ENCODE measurements around the gene CERS2.
A peak's percentile ranks its signal among the peaks of the same experiment; 100 is the strongest.
"Not testable (repeated sequence)": the region's sequence is repeated elsewhere in the genome, so short reads cannot be mapped to it uniquely, and the experiment has no call there.

CERS2 gene

DNA sequence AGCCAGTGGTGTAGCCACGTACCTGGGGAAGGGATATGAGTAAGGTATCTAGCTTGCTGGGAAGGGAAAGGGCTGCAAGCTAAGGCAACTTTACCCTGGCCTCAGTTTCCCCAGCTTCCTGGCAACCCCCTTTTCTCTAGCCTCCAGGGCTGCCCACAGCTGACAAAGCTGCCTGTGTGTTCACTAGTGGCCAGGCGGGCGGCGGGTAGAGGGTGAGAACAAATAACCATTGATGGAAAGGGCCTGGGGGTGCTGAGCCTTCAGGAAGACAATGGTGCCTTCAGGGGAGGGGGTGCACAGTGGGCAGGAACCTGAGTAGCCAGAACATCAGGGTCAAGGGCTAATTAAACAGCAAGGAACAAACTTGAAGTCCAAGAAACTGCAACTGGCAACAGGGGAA is 6.1 kb downstream of the CERS2 start:
- no peak for FAIRE-seq

GRCh38 chr1:150967936-150968335 is 6.7 kb downstream of the CERS2 start:
- FAIRE-seq, result no peak

DNA sequence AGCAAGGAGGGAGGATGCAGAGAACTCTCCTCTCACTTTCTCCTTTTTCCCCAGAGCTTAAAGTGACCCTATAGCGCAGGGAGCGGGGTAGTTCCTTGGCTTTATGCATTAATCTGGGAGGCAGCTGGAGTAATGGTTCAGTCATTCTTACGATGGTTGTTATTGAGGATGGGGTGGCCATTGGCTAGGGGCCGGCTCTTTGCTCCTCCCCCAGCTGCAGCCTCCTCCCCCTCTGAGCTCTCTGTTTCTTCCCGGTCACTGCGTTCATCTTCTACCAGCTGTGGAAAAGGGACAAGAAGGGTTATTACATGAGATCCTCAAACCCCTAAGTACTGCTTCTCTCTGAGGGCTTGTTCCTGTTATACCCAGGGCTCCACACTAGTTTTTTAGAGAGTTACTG is 8.6 kb downstream of the CERS2 start:
- no peak for FAIRE-seq

DNA sequence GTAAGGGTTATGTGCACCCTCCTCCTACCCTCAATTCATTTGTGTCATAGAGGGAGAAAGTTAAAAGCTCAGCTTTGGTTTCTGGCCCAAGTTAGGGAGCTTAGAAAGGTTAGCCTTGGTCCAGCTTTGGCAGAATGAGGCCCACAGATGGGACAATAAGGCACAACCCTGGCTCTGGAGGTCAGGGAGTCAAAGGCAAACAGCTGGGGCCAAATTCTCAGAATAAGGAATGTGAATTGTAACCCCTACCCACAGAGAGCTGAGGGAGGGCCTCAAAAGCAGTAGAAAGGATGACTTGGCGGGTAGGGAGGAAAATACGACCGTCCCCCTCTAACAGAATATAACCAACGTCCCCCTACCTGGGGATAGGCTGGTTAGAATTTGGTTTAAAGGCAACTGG is 9.0 kb downstream of the CERS2 start:
- no peak for FAIRE-seq

- no peak for FAIRE-seq
These were observed 10.5 kb downstream of the CERS2 start for GRCh38 chr1:150964164-150964489.

DNA sequence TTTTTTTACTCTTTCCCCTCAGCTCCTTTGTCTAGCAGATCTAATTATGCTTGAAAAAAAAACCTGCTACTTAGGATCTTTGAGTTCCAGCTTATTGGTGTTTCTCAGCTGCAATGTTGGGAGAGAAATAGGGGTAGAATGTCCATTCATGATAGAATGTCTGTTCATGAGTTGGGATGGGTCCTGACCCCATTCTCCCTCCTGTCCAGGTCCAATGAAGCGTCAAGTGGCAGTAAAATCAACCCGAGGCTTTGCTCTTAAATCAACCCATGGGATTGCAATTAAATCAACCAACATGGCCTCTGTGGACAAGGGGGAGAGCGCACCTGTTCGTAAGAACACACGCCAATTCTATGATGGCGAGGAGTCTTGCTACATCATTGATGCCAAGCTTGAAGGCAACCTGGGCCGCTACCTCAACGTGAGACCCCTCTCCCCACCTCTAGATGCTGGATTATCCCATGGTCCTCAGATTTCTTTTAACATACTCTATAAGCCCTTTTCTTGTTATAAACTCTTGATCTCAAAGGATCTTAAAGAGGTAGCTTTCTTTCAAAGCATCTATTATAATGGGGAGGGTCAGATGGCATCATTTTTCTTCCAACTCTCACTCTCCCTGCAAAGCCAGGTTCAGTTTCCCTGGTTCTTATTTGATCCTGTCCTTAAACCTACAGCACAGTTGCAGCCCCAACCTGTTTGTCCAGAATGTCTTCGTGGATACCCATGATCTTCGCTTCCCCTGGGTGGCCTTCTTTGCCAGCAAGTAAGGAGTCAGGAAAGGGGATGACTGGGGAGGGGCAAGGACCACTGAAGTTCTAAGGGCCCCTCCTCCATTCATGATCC is 11.1 kb downstream of the CERS2 start:
- no peak for FAIRE-seq

DNA sequence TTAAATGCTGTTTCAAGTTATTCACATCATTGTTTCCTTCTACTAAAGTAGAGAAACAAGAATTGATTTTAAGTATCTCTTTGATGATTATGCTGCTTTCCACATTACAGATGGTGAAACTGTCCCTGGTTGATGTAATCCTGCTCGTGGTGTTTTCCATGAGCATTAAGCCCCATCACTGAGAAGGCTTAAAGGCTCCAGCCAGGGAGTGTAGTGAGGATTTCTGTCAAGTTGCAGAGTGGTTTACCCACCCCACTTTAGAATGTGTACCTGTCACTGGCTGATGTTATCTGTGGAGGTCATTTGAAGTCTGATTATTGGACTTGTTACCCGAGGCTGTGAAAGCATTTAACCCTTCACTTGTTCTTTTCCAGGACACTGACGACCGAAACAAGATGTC is 12.9 kb downstream of the CERS2 start:
- no peak for FAIRE-seq

DNA sequence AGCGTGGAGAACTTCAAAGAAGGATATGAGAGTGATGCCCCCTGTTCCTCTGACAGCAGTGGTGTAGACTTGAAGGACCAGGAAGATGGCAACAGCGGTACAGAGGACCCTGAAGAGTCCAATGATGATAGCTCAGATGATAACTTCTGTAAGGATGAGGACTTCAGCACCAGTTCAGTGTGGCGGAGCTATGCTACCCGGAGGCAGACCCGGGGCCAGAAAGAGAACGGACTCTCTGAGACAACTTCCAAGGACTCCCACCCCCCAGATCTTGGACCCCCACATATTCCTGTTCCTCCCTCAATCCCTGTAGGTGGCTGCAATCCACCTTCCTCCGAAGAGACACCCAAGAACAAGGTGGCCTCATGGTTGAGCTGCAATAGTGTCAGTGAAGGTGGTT is 14.0 kb downstream of the CERS2 start:
- FAIRE-seq, result no peak

GRCh38 chr1:150957666-150958065 is 17.0 kb downstream of the CERS2 start:
- FAIRE-seq, result no peak

- no peak for FAIRE-seq
These were observed 19.4 kb downstream of the CERS2 start for GRCh38 chr1:150955280-150955679.

- no peak for FAIRE-seq
These were observed 19.9 kb downstream of the CERS2 start for GRCh38 chr1:150954708-150955107.

DNA sequence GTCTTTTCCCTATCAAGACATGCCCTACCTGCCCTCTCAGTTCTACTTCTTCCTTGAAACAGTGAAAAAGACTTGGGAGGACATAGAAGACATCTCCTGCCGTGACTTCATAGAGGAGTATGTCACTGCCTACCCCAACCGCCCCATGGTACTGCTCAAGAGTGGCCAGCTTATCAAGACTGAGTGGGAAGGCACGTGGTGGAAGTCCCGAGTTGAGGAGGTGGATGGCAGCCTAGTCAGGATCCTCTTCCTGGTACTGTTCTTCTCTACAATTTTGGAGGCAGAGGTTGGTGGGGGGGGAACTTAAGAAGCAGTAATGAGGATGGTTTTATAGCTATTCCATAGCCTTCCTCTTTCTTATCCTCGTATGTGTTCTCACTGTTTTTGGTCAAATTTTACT is 29.8 kb downstream of the CERS2 start:
- FAIRE-seq, result no peak

GRCh38 chr1:150931773-150932172 is 42.9 kb downstream of the CERS2 start:
- FAIRE-seq, result peak; percentile 15

- not testable (repeated sequence) for FAIRE-seq
These were observed 45.9 kb downstream of the CERS2 start for GRCh38 chr1:150928775-150929174.

DNA sequence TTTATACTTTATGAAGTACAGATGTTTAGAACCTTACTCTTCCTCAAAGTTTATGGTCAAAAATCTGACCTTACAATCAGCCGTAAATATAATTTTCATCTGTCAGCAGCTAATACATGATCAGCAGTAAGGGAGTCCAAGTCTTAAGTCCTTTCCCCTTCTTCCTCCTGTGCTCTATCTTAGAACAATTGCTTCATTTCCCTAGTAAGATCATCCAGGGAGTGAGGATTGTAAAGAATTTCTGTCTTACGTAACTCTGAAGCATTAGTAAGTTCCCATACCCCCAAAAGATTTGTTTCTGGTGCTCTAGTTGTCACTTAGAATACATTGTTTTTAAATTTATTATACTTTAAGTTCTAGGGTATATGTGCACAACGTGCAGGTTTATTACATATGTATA is 46.3 kb downstream of the CERS2 start:
- FAIRE-seq, result no peak

DNA sequence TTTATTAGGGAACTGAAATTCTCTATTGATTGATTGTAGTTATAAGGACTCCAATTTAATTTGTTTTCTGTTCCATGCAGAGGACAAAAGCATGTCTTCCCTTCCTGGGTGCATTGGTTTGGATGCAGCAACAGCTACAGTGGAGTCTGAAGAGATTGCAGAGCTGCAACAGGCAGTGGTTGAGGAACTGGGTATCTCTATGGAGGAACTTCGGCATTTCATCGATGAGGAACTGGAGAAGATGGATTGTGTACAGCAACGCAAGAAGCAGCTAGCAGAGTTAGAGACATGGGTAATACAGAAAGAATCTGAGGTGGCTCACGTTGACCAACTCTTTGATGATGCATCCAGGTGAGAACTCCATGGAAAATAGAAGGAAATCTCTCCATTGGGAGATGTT is 47.0 kb downstream of the CERS2 start:
- FAIRE-seq, result no peak

DNA sequence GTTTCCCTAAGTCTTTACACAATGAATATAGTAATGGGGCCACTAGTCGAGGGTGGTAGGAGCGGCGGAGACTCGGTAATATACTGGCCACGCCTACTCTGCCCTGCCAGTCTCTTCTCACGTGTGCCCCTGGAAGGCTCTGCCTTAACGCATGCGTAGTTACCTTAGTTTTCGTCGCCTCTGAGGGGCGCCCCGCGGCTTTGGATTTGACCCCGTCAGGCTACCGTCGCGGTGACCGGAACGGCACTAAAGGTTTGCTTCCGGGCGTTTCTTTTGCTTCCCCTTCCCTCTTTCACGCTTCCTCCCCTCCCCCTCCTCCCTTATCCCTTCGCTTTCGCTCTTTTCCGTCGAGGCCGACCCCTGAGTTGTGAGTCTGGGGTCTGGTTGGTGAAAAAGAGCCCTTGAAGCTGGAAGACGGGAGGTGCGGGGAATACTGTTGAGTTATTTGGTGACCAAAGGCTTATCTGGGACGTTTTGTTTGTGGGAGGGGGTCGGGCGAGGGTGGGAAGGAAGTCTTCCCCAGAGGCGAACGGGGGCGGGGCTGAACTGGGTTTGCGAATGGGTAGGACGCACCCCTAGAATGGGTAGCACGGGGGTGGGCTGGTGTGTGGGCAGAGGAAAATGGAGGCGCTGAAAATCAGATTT is 48.4 kb downstream of the CERS2 start, which contains the start of gene SETDB1:
Gene SETDB1, plus strand, starts transcription at position 267 of the 645 bp plus-strand sequence. CDS start 1,352 bp downstream, outside the sequence.
- FAIRE-seq, result peak; percentile 99

GRCh38 chr1:150925080-150925479 is 49.6 kb downstream of the CERS2 start:
- FAIRE-seq, result no peak

- peak; percentile 92 for FAIRE-seq
These were observed 52.1 kb downstream of the CERS2 start for GRCh38 chr1:150922519-150922975.

GRCh38 chr1:150917387-150917786 is 57.2 kb downstream of the CERS2 start:
- FAIRE-seq, result no peak

Measured in TTC549 (cell line).